Fibroblast of peridontal ligament (primary cell): ENCODE data around the gene SFTPD.
A peak's percentile ranks its signal among the peaks of the same experiment; 100 is the strongest.

Experiments
- DNase-seq: peaks from one replicate; pipeline ENCODE4 v3.0.0-alpha.2; 2010; ENCODE audit errors: extremely low read depth

SFTPD gene

GRCh38 chr10:79944428-79945395 is 4.2 kb downstream of the SFTPD start:
- DNase-seq = no peak

- no peak for DNase-seq
Observed at GRCh38 chr10:79943871-79944270, 5.0 kb downstream of the SFTPD start.

- DNase-seq = no peak
Observed at GRCh38 chr10:79942261-79943185, 6.4 kb downstream of the SFTPD start.

GRCh38 chr10:79941585-79942210 is 7.2 kb downstream of the SFTPD start:
- no peak for DNase-seq

- no peak for DNase-seq
Observed at GRCh38 chr10:79941146-79941545, 7.8 kb downstream of the SFTPD start.

GRCh38 chr10:79940431-79940830 is 8.5 kb downstream of the SFTPD start:
- no peak for DNase-seq

- DNase-seq = no peak
Observed at GRCh38 chr10:79939969-79940368, 8.9 kb downstream of the SFTPD start.

- DNase-seq = no peak
Observed at GRCh38 chr10:79938728-79939406, 10.0 kb downstream of the SFTPD start.

- no peak for DNase-seq
Observed at GRCh38 chr10:79937701-79938151, 11.2 kb downstream of the SFTPD start.

GRCh38 chr10:79936625-79937615 is 12.0 kb downstream of the SFTPD start:
- no peak for DNase-seq

- no peak for DNase-seq
Observed at GRCh38 chr10:79933961-79934360, 14.9 kb downstream of the SFTPD start.

GRCh38 chr10:79932841-79933379 is 16.0 kb downstream of the SFTPD start:
- DNase-seq = no peak

GRCh38 chr10:79932307-79932706 is 16.6 kb downstream of the SFTPD start:
- no peak for DNase-seq

GRCh38 chr10:79930751-79931150 is 18.2 kb downstream of the SFTPD start:
- no peak for DNase-seq

GRCh38 chr10:79930267-79930666 is 18.6 kb downstream of the SFTPD start:
- DNase-seq = no peak

- DNase-seq = peak; percentile 61
Observed at GRCh38 chr10:79929409-79929904, 19.4 kb downstream of the SFTPD start.

- DNase-seq = no peak
Observed at GRCh38 chr10:79928028-79928583, 20.8 kb downstream of the SFTPD start.

GRCh38 chr10:79927111-79927828 is 21.6 kb downstream of the SFTPD start:
- no peak for DNase-seq

GRCh38 chr10:79926037-79926436 is 22.9 kb downstream of the SFTPD start:
- DNase-seq = no peak
